Measurements from ENCODE around the gene ALKBH6.
"Not testable (repeated sequence)": the region's sequence is repeated elsewhere in the genome, so short reads cannot be mapped to it uniquely, and the experiment has no call there.

The ALKBH6 gene

GRCh38 chr19:35992907-35993765 is 20.9 kb downstream of the ALKBH6 start:
- no peak for DNase-seq

GRCh38 chr19:35991731-35992450 is 22.1 kb downstream of the ALKBH6 start:
- DNase-seq: no peak

GRCh38 chr19:35990771-35991730 is 23.0 kb downstream of the ALKBH6 start:
- no peak for DNase-seq

GRCh38 chr19:35990156-35990555 is 23.9 kb downstream of the ALKBH6 start:
- no peak for DNase-seq

- no peak for DNase-seq
These were observed 25.2 kb downstream of the ALKBH6 start for GRCh38 chr19:35988824-35989223.

GRCh38 chr19:35987571-35987896 is 26.5 kb downstream of the ALKBH6 start:
- no peak for DNase-seq

- no peak for DNase-seq
These were observed 27.1 kb downstream of the ALKBH6 start for GRCh38 chr19:35986664-35987570.

GRCh38 chr19:35986111-35986510 is 27.9 kb downstream of the ALKBH6 start:
- no peak for DNase-seq

GRCh38 chr19:35983177-35983576 is 30.8 kb downstream of the ALKBH6 start:
- no peak for DNase-seq

- DNase-seq: not testable (repeated sequence)
These were observed 33.0 kb downstream of the ALKBH6 start for GRCh38 chr19:35980997-35981396.

- no peak for DNase-seq
These were observed 35.1 kb downstream of the ALKBH6 start for GRCh38 chr19:35978832-35979365.

- no peak for DNase-seq
These were observed 35.7 kb downstream of the ALKBH6 start for GRCh38 chr19:35978271-35978670.

GRCh38 chr19:35977446-35978222 is 36.4 kb downstream of the ALKBH6 start:
- no peak for DNase-seq

- DNase-seq: no peak
These were observed 38.3 kb downstream of the ALKBH6 start for GRCh38 chr19:35975608-35976214.

GRCh38 chr19:35973487-35973886 is 40.5 kb downstream of the ALKBH6 start:
- DNase-seq: no peak

- no peak for DNase-seq
These were observed 47.2 kb downstream of the ALKBH6 start for GRCh38 chr19:35966771-35967170.

GRCh38 chr19:35963514-35963913 is 50.5 kb downstream of the ALKBH6 start:
- no peak for DNase-seq

- DNase-seq: no peak
These were observed 53.5 kb downstream of the ALKBH6 start for GRCh38 chr19:35960432-35960972.

- DNase-seq: no peak
These were observed 54.1 kb downstream of the ALKBH6 start for GRCh38 chr19:35959968-35960320.

All from activated T-cell treated with anti-CD3 and anti-CD28 coated beads for 4 hours (primary cell).